Stomach (tissue), 4 donors: ENCODE data around the gene CEBPZ.

Experiments
- CTCF ChIP-seq, 7 experiments: fragments of 450-650 bp in 4 of 7; fragments of 200-600 bp in 3 of 7; sonication (generic) in 3 of 7; IDR thresholded peaks; one replicate each; pipeline ENCODE4 v1.5.1; 2016 to 2019; ENCODE audit warnings: antibody characterized with exemption in 7 of 7, control low read depth in 2 of 7, mild to moderate bottlenecking in 1 of 7
- EP300 ChIP-seq: sonication (generic); formaldehyde crosslinking; IDR thresholded peaks from one replicate; pipeline ENCODE4 v1.6.1; 2017; ENCODE audit warnings: antibody characterized with exemption
- POLR2A ChIP-seq, 4 donors: fragments of 450-650 bp; IDR thresholded peaks; one replicate each; pipeline ENCODE4 v1.6.1; 2016; ENCODE audit warnings: antibody characterized with exemption in 4 of 4, control low read depth in 2 of 4, mild to moderate bottlenecking in 1 of 4, moderate library complexity in 1 of 4
- POLR2AphosphoS5 ChIP-seq, 3 donors: sonication (generic); formaldehyde crosslinking; IDR thresholded peaks; one replicate each; pipeline ENCODE4 v1.6.1; 2016; ENCODE audit warnings: antibody characterized with exemption in 3 of 3

- no peak for TF ChIP-seq CTCF (IDR thresholded peaks at IDR 0.05)
- TF ChIP-seq POLR2A (IDR thresholded peaks at IDR 0.05): no peak
- TF ChIP-seq POLR2AphosphoS5 (IDR thresholded peaks at IDR 0.05): no peak
- no peak for TF ChIP-seq EP300
Observed at GRCh38 chr2:37228788-37229187, 2.6 kb downstream of the CEBPZ start.
